ENCODE data around the gene ZDHHC14.
"Not testable (repeated sequence)": the region's sequence is repeated elsewhere in the genome, so short reads cannot be mapped to it uniquely, and the experiment has no call there.

The ZDHHC14 gene

DNA sequence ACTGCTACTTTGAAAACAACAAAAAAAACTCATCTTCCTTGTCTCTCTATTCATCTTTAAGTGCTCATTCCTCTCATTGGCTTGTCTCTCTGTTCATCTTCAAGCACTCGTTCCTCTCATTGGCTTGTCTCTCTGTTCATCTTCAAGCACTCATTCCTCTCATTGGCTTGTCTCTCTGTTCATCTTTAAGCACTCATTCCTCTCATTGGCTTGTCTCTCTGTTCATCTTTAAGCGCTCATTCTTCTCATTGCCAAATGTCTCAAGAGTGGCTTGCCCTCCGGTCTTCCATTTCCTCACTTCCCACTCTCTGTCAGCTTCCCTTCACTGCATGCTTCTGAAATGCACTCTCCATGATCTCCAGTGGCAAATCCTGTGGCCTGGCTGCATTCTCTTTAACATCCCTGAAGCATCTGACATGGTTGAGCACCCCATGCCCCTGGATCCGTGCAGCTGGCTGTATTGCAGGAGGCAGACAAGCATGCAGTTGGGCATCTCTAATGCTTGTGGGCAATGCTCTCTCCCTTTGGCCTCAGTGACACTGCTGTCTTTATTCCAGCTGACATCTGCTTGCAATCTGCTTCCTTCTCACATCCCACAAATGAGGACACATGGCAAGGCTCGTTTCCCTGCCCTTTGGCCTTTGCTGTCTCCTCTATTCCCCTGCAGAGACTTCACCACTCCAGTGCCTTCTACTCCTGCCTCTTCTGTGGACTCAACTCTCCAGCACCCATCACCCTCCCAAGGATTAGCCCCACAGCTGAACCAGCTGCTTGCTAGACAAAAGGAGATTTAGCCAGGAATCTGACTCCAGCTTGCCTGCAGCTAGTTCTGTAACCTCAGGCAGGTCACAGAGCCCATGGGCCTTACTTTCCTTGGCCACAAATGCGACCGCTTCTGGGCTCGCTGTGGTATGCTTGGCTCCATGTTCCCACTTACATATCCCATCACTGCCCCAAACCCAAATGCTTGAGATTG, 298.9 kb downstream of the ZDHHC14 start:
- no peak for DNase-seq

DNA sequence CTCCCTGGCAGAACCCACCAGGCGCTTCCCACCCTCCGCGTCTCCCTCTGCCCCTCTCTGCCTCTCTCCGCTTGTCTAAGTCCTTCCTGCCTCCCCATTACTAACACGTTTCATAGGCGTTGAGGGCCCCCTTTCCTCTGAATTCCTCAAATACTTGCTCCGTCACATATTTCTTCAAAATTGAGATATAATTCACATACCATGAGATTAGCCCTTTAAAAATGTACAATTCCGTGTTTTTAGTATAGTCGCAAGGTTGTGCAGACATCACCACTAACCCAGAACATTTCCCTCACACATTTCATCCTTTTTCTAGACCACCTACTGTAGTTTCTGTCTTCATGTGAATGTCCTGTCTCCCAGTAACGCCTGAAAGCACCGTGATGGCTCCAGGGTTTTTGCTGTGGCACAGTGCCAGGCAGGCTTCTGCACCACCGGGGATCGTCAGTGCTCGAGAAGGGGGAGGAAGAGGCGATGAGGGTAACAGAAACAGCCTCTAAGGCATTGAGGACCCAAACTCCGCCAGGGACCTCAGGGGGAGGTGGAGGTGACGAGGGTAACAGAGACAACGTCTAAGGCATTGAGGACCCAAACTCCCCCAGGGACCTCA, 300.2 kb downstream of the ZDHHC14 start:
- no peak for DNase-seq

DNA sequence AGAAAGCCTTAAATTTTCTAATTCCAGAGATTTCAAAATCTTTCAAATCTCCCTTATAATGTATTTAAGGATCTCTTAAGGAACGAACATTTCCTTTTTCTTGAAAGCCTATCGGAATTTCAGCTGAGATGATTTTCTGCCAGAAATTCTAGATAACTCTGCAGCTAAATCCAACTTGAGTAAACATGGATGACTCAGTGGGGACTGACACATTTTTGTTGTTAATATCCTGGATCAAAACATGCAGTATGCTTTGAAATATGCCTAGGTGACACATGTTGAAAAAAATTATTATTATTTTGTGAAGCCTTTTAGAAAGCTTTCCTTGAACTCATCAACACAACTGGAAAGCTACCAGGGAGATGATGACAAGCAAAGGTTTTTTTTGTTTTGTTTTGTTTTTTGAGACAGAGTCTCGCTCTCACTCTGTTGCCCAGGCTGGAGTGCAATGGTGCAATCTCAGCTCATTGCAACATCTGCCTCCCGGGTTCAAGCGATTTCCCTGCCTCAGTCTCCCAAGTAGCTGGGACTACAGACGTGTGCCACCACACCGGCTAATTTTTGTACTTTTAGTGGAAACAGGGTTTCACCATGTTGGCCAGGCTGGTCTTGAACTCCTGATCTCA, 302.0 kb downstream of the ZDHHC14 start:
- DNase-seq, result no peak

DNA sequence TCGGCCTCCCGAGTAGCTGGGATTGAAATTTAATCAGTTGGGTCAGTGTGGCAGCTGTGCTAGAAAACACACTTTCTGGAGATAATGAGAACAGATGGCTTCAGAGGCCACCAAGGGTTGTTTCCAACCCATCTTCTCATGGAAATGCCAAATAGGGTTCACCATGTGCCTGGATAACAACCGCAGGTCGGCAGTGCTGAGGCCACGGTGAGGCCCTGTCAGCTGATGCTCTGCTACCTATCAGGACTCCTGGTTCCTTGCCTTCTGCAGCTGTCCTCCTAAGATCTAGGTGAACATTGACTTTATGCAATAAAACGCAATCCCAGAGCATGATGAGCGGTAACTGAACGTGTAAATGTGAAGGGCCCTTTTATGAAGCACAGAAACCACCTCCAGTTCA, 302.7 kb downstream of the ZDHHC14 start:
- DNase-seq, result no peak

DNA sequence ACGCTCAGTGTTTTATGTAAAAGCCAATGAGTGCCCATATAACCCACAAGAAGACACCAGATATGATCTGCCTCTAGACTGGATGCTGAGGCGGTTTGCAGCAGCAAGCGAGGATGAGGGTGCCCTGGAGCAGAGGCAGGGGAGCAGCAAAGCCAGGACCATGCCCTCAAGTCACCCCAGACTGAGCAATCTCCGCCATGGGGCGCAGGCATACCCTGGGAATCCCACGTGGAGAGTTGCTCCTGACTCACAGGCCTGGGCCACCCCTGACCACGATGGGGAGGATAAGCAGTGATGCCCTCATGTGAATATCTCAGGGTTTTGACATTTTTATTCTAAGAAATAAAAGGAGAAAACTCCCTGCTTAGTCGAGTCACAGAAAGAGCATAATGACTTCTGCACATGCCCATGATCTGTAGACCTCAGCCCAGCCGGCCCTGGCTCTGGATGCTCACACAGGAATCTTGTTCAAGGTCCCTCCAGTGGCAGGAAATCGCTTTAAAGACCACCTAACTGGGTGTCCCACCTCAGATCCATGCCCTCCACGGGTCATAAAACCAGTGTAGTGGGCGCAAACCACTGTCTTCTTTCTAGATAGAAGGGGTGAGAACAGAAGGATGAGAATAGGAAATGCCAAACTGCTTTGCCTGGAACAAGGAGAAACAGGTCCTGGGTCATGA, 303.8 kb downstream of the ZDHHC14 start:
- no peak for DNase-seq

DNA sequence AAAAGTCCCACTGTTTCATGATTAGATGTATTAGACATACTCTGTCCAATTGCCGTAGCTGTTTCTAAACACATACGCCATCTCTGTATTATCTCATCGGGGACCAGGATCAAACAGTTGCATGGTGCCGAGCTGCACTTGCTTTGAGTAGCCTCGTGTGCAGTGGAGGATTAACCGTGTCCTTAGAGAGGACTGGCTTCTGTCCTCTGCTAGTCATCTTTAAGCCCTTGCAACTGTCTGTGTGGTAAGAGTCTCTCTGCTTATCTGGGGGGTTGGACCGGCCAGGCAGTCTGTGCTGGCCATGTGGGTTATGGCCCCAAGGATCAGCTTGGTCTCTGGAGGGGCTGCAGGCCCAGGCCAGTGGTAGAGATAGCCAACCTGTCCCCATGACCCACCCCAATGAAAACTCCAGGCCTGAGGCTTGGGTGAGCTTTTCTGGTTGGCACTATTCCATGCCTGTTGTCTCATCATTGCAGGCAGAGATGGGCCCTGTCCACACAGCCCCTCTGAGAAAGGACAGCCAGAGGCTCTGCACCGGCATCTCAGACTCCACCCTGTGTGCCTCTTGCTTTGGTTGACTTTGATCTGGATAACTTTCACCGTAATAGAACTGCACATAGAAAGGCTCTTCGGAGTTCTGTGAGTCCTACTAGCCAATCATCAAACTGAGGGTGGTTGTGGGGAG, 304.7 kb downstream of the ZDHHC14 start:
- DNase-seq, result no peak

DNA sequence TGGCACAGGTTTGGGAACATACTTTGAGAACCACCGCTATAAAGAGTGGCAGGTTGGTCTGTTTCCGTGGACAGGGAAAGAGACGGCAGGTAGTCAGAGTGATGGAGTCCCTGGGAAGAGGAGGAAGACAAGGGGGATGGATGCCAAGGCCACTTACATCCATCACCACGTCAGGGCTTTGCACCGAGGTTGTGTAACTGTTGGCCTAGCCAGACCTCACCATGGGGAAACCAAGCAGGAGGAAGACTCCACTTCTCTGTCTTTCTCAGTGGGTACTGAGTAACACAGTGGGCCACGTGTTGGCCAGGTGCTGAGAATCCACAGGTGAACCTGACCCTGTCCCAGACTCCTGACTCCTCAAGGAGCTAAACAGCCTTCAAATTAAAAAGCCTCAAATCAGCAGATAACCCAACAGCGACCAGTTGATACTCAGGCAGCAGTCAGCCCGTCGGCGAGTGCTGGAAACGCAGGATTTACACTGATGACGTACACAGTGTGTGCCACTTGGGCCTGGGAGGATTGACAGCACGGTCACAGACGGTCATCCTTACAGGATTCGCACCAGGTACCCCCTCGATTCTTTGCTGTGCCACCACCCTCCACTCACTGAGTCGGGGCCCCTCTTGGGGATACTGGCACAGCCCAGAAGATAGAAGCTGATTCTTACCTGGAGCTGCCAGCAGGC, 307.4 kb downstream of the ZDHHC14 start:
- no peak for DNase-seq

DNA sequence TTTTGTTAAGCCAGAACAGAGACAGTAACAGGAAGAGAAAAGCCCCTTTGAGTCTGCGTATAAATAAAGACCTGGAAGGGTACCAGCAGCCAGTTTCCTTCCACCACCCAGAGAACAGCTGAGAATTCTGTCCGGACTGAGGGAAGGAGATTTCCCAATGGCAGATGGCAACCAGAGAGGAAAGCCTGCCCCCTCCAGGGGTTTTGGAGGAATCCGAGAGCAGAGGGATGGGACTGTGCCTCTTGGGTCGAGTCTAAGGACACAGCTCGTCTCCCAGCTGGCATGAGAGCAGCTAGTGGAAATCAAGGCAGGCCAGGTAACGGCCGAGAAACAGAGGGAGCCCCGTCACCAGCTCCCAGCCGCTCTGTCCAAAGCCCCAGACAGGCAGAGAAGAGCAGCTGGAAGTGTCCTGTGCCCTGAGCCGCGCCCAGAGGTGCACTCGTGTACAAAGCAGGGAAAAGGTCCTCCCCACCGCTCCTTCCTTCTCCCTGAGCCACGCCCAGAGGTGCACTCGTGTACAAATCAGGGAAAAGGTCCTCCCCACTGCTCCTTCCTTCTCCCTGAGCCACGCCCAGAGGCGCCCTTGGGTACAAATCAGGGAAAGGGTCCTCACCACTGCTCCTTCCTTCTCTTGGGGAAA, 308.1 kb downstream of the ZDHHC14 start:
- DNase-seq, result no peak

DNA sequence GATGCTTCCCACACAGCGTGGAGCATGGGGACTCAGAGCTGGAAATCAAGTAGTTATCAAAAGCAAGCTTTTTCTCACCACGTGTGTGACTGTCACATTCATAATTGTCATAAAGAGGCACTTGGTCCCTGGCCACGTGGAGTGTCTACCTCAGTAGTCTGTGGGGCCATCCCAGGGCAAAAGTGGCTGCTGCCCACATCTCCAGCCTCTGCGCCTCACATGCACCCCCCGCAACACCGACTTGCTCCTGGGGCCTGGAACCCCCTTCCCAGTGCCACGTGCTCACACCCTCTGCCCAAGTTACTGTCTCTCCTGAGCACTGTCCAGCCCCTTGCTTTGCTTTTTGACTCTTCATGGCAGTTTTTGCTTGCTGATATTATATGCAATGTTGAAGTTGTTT, 308.9 kb downstream of the ZDHHC14 start:
- no peak for DNase-seq

DNA sequence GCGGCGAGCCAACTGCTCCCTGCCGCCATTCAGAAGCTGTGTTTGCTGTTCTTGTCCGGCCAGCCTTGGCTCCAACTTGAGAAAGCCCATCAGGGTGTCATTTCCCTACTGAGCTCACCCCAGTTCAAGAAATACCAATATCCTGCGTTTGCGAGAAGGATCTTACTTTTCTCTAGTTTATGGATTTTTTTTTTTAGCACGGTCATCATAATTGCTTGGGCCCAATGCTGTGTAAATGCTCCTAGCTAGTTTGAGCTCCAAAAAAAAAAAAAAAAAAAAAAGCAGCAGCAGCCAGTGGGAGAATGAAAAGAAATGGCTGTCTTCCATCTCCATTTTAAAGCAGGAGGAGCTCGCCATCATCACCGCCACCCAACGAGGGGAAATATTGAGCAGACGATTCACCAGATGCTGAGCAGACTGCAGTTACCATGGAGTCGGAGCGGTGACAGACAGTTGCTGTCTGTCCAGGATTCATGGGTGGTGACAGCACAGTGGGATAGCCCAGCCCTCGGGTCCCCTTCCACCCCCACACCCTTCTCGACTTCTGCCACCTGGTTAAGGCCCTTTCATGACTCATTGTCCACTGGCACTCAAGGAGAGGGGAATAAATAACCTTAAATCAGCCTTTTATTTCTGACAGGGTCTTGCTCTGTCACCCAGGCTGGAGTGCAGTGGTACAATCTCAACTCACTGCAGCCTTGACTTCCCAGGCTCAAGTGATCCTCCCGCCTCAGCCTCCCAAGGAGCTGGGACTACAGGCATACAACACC, 309.6 kb downstream of the ZDHHC14 start:
- DNase-seq, result no peak

DNA sequence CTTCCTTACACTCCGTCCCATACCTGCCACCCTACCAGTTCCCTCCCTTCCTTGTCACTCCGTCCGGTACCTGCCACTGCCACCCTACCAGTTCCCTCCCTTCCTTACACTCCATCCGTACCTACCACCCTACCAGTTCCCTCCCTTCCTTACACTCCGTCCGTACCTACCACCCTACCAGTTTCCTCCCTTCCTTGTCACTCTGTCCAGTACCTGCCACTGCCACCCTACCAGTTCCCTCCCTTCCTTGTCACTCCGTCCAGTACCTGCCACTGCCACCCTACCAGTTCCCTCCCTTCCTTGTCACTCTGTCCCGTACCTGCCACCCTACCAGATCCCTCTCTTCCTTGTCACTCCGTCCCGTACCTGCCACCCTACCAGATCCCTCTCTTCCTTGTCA, 310.6 kb downstream of the ZDHHC14 start:
- not testable (repeated sequence) for DNase-seq

DNA sequence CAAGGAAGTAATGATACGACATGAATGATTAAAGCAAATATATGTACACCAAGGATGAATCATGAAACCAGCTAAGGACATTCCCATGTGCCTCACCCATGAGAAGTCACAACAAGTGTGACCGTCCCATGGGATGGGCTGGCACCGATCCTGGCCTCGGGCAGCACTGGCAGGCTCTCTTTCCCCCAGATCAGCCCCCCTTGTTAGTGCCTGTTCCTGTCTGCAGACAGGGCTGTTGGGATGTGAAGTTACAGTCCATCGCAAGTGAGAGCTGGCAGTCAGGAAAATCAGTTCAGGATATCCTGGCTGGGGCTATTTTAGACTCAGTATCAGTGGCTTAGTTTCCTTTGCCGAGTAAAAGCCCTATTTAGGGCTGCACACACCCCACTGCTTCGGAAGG, 312.9 kb downstream of the ZDHHC14 start:
- no peak for DNase-seq

DNA sequence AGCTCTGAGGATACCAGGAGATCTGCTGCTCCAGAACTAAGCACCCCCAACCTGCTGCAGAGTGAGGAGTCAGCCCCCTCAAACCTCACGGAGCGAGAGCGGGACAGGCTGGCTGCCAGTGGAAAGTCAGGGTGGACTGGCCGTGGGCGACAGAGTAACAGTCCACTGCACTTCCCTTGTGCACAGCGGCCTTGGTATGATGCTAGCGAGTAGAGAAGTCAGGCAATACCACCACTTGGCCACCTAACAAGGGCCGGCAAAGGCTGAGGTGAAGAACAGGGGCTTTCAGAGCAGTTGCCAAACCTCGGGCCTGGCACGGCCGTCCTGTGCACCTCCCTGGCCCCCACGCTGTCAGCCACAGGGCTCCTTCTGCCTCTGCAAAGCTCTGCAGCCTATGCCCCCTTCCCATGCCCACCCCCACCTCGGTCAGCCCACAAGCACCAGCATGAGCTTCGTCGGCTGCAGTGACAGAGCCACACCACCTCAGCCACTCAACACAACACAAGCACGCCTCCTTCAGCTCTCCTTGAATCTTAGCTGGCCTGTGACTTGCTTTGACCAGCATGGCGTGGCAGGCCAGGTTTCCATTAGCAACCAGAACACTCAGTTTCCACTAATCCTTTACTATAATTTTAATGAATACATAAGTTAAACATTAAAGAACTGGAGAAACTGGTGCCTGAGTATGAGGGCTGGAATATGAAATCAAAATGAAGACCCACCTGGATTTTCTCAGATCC, 314.5 kb downstream of the ZDHHC14 start:
- no peak for DNase-seq

DNA sequence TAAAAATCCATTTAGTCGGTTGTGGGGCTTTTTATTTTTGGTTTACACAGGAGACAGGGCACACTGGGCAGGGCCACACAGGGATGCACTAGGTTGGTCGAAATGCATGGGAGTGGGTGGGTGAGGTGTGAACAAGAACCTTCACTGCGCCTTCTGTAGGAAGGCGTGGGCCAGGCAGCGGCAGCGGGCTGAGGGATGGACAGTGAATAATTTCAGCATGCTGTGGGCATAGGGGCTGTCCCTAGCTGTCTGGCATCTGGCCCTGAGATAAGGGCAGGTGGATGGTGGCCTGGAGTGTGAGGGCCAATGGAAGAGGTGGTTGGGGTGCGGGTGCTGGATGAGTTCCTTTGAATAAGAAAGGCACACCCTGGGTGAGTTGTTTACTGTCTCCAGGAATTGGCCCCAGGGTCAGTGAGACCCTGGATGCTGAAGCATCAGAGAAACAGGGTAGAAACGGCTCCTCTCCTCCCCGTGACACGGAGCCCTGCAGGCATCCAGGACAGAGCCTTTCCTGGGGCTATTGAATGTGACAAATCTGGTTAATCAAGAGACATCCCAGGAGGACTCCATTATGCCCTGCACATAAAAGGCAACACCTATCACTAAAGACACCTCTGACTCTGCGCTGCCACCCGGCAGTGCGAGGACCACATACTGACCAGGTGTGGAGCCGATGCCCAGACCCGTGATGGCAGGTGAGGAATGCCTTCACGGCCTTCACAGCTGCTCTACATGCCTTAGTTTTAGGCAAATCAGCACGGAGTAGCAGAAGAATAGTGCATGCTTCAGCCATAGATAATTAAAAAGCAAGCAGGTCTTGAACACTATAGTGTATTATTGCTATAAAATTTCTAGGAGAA, 319.0 kb downstream of the ZDHHC14 start:
- no peak for DNase-seq

DNA sequence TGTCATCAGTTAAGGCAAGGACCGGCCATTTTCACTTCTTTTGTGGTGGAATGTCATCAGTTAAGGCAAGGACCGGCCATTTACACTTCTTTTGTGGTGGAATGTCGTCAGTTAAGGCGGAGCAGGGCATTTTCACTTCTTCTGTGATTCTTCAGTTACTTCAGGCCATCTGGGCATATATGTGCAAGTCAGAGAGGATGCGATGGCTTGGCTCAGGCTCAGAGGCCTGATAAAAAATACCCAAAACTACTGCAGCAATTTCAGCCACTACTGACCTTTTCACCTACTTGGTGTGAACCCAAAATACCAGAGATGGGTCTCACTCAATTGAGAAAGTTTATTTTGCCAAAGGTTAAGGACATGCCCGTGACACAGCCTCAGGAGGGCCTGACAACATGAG, 325.4 kb downstream of the ZDHHC14 start:
- not testable (repeated sequence) for DNase-seq

DNA sequence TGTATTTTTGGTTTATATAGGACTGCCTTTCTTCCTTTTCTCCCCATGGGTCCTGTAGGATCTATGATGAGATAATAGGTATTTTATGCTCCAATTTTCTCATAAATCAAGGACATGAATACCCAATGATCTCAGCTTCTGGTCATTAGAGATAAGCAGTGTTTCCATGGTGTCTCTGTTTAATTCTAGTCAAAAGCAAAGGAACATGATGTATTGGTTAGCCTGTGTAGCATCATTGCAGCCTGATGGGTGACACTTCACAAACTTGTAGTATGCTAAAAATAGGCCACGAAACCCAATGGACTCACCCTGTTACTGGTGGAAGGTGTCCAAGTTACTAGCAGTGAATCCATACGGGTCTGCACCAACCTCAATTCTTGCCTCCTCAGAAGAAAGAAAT, 325.9 kb downstream of the ZDHHC14 start:
- DNase-seq, result peak; percentile 22

DNA sequence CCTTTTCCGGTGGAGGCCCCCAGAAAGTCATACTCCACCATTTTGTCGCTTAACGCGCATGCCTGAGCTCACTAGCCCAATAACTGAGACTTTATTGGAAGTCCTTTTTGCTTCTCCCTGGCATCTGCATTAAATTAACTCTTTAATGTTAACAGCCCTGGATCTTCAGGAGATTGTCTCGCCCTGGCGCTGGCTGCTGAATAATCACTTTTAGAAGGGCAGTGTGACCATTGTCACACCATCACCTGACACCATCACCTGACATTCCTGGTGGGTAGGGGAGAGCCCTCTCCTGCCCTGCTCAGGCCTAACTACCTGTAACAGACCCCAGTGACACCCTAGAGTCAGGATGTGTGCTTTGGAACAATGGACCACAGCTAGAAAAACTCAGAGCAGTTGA, 326.6 kb downstream of the ZDHHC14 start:
- DNase-seq, result no peak

DNA sequence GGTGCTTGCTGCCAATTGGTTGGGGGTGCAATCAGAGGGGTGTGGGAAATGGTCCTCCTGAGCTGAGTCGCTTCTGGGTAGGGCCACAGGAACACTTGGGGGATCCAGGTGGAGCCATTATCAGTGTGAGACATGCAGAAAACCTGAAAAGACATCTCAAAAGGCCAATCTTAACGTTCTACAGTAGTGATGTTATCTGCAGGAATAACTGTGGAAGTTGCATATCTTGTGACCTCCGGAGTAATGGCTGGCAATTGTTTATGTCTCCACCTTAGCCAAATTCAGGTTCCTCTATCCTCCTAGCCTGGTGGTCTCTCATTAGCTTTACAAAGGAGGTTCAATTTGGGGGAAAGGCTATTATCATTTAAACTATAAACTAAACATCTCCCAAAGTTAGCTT, 327.2 kb downstream of the ZDHHC14 start:
- DNase-seq, result no peak

DNA sequence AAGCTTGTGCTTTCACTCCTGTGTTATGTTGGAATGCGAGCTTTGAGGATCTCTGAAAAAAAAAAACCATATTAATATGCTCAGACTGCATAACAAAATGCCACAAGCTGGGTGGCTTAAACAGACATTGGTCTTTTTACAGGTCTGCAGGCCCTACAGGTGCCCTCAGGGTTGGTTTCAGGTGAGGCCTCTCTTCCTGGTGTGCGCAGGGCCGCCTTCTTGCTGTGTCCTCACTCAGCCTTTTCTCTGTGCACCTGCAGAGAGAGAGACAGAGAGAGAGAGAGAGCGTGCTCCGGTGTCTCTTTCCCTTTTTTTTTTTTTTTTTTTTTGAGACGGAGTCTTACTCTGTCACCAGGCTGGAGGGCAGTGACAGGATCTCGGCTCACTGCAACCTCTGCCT, 327.9 kb downstream of the ZDHHC14 start:
- DNase-seq, result no peak
